ENCODE measurements around the gene STRA6. TPM values are rescaled to one million over a fixed set of nuclear protein-coding genes. Genes with fewer than 3 reads are reported as not detected.

Gene STRA6
- total and polyA plus RNA-seq, 2 donors (not counting 1 experiment from before 2014, with no cell fraction given), result not detected

GRCh38 chr15:74213858-74214284 lies 11.3 kb upstream of the STRA6 start:
- intact Hi-C loops (cut with micrococcal nuclease), result no loop called here

GRCh38 chr15:74212494-74212893 lies 9.9 kb upstream of the STRA6 start:
- H3K4me2 ChIP-seq (replicated peaks; ENCODE audit: low read depth, low read length, poor library complexity, severe bottlenecking), result no peak overlapping the region
- Mint-ChIP-seq H3K4me3 (no peak overlapping the region), H3K27ac (no peak overlapping the region), H3K27me3 (peaks cover 34% of the 10 kb centered on the region), H3K4me1 (no peaks in the 10 kb centered on the region), H3K9me3 (ENCODE audit: insufficient read depth) (peaks cover 2% of the 10 kb centered on the region)
- H3K4me3 ChIP-seq (ENCODE audit: control extremely low read depth in 1 of 5, extremely low read depth in 1 of 5, insufficient read depth in 1 of 5, low read depth in 2 of 5, low read length in 4 of 5), result no peak overlapping the region
- no peaks in the 10 kb centered on the region for H4K20me1 ChIP-seq (ENCODE audit: control insufficient read depth, insufficient read depth, low read length, poor library complexity, severe bottlenecking)
- POLR2A ChIA-PET, result no interaction called here
- DNase-seq (no peak), ATAC-seq (ENCODE audit: low read depth) (no peak)
- intact Hi-C loops (cut with micrococcal nuclease), result no loop called here
- no peak overlapping the region for H3K27ac ChIP-seq (ENCODE audit: low read length in 2 of 2)
- no peak overlapping the region for H2AFZ ChIP-seq (ENCODE audit: insufficient read depth, low read depth, low read length, poor library complexity, severe bottlenecking)
- H3K9ac ChIP-seq (ENCODE audit: low read length), result no peak overlapping the region
- WGBS (ENCODE audit: insufficient coverage), result 78% methylated on average over 8 of the region's 9 CpGs
- no peaks in the 10 kb centered on the region for H3K4me1 ChIP-seq (ENCODE audit: control insufficient read depth in 2 of 2, insufficient read depth in 2 of 2, low read length in 2 of 2)
- no peaks in the 10 kb centered on the region for H3K36me3 ChIP-seq (replicated peaks in 1 of 2; ENCODE audit: control extremely low read depth in 1 of 2, control insufficient read depth in 1 of 2, extremely low read depth in 1 of 2, insufficient read depth in 2 of 2, low read length in 1 of 2)
- no peaks in the 10 kb centered on the region for H3K79me2 ChIP-seq (ENCODE audit: control insufficient read depth, insufficient read depth, low read length)
- peaks cover 0 to 2% (median 0%) of the 10 kb centered on the region in 3 donors for H3K9me3 ChIP-seq (ENCODE audit: control extremely low read depth in 1 of 3, control insufficient read depth in 2 of 3, insufficient read depth in 1 of 3, low read length in 2 of 3)
- TF ChIP-seq EZH2 (IDR thresholded peaks at IDR 0.05; ENCODE audit: borderline replicate concordance, insufficient read depth, low read depth, low read length, poor library complexity, severe bottlenecking) (no peak), CTCF (IDR thresholded peaks at IDR 0.05) (no peak)
- peaks cover 0 to 7% (median 0%) of the 10 kb centered on the region in 4 experiments for H3K27me3 ChIP-seq (replicated peaks in 1 of 4; ENCODE audit: control extremely low read depth in 1 of 4, control insufficient read depth in 3 of 4, insufficient read depth in 4 of 4, low read length in 3 of 4)
- CTCF ChIA-PET, result no interaction called here

More at GRCh38 chr15:74213858-74214284, 11.3 kb upstream of the STRA6 start:
- Histone ChIP-seq H3K79me2 (ENCODE audit: control insufficient read depth, insufficient read depth, low read length) (no peaks in the 10 kb centered on the region), H3K4me3 (ENCODE audit: control extremely low read depth in 1 of 5, extremely low read depth in 1 of 5, insufficient read depth in 1 of 5, low read depth in 2 of 5, low read length in 4 of 5) (no peak overlapping the region), H2AFZ (ENCODE audit: insufficient read depth, low read depth, low read length, poor library complexity, severe bottlenecking) (no peak overlapping the region), H3K9ac (ENCODE audit: low read length) (no peak overlapping the region), H3K27ac (ENCODE audit: low read length in 2 of 2) (no peak overlapping the region), H3K36me3 (replicated peaks in 1 of 2; ENCODE audit: control extremely low read depth in 1 of 2, control insufficient read depth in 1 of 2, extremely low read depth in 1 of 2, insufficient read depth in 2 of 2, low read length in 1 of 2) (no peaks in the 10 kb centered on the region), H3K9me3 (ENCODE audit: control extremely low read depth in 1 of 3, control insufficient read depth in 2 of 3, insufficient read depth in 1 of 3, low read length in 2 of 3) (peaks cover 0 to 2% (median 0%) of the 10 kb centered on the region in 3 donors), H3K27me3 (replicated peaks in 1 of 4; ENCODE audit: control extremely low read depth in 1 of 4, control insufficient read depth in 3 of 4, insufficient read depth in 4 of 4, low read length in 3 of 4) (peaks cover 0 to 3% (median 0%) of the 10 kb centered on the region in 4 experiments), H3K4me1 (ENCODE audit: control insufficient read depth in 2 of 2, insufficient read depth in 2 of 2, low read length in 2 of 2) (no peaks in the 10 kb centered on the region), H4K20me1 (ENCODE audit: control insufficient read depth, insufficient read depth, low read length, poor library complexity, severe bottlenecking) (no peaks in the 10 kb centered on the region), H3K4me2 (replicated peaks; ENCODE audit: low read depth, low read length, poor library complexity, severe bottlenecking) (no peak overlapping the region)
- TF ChIP-seq EZH2 (IDR thresholded peaks at IDR 0.05; ENCODE audit: borderline replicate concordance, insufficient read depth, low read depth, low read length, poor library complexity, severe bottlenecking) (no peak), CTCF (IDR thresholded peaks at IDR 0.05) (no peak)
- Mint-ChIP-seq H3K4me1 (no peaks in the 10 kb centered on the region), H3K27me3 (peaks cover 21% of the 10 kb centered on the region), H3K27ac (no peak overlapping the region), H3K4me3 (no peak overlapping the region), H3K9me3 (ENCODE audit: insufficient read depth) (peaks cover 2% of the 10 kb centered on the region)
- no peak for DNase-seq
- no peak for ATAC-seq (ENCODE audit: low read depth)
- ChIA-PET POLR2A (no interaction called here), CTCF (no interaction called here)
- WGBS (ENCODE audit: insufficient coverage), result 76% methylated on average over 7 of the region's 7 CpGs
